ENCODE measurements around the gene NBDY.

- TF ChIP-seq CTCF (IDR thresholded peaks at IDR 0.05) (no peak), POLR2A (IDR thresholded peaks at IDR 0.05) (no peak)
Observed at GRCh38 chrX:56833626-56834025, 104.6 kb downstream of the NBDY start.
